ENCODE results near the gene FGR.
"Not testable (repeated sequence)": the region's sequence is repeated elsewhere in the genome, so short reads cannot be mapped to it uniquely, and the experiment has no call there.

The FGR gene

GRCh38 chr1:27630859-27631491 lies 4.0 kb downstream of the FGR start:
- no peak overlapping the region for H3K4me3 ChIP-seq (ENCODE audit: control insufficient read depth, low read depth, low read length)
- no peak for TF ChIP-seq CTCF (IDR thresholded peaks at IDR 0.05; ENCODE audit: control insufficient read depth, insufficient read depth, low read depth, low read length, missing control alignments)
- no peak for DNase-seq (ENCODE audit: low read depth)

GRCh38 chr1:27628712-27629111 lies 6.3 kb downstream of the FGR start:
- TF ChIP-seq CTCF (IDR thresholded peaks at IDR 0.05; ENCODE audit: control insufficient read depth, insufficient read depth, low read depth, low read length, missing control alignments) = no peak
- no peak for DNase-seq (ENCODE audit: low read depth)
- H3K4me3 ChIP-seq (ENCODE audit: control insufficient read depth, low read depth, low read length) = no peak overlapping the region

GRCh38 chr1:27627733-27628132 lies 7.3 kb downstream of the FGR start:
- DNase-seq (ENCODE audit: low read depth); H3K4me3 ChIP-seq (ENCODE audit: control insufficient read depth, low read depth, low read length): not testable (repeated sequence)

- DNase-seq (ENCODE audit: low read depth) = no peak
- H3K4me3 ChIP-seq (ENCODE audit: control insufficient read depth, low read depth, low read length) = no peak overlapping the region
- no peak for TF ChIP-seq CTCF (IDR thresholded peaks at IDR 0.05; ENCODE audit: control insufficient read depth, insufficient read depth, low read depth, low read length, missing control alignments)
Observed at GRCh38 chr1:27627061-27627460, 7.9 kb downstream of the FGR start.

- no peak for DNase-seq (ENCODE audit: low read depth)
- H3K4me3 ChIP-seq (ENCODE audit: control insufficient read depth, low read depth, low read length) = no peak overlapping the region
- no peak for TF ChIP-seq CTCF (IDR thresholded peaks at IDR 0.05; ENCODE audit: control insufficient read depth, insufficient read depth, low read depth, low read length, missing control alignments)
Observed at GRCh38 chr1:27626031-27626935, 8.7 kb downstream of the FGR start.

- no peak for DNase-seq (ENCODE audit: low read depth)
- no peak for TF ChIP-seq CTCF (IDR thresholded peaks at IDR 0.05; ENCODE audit: control insufficient read depth, insufficient read depth, low read depth, low read length, missing control alignments)
- no peak overlapping the region for H3K4me3 ChIP-seq (ENCODE audit: control insufficient read depth, low read depth, low read length)
Observed at GRCh38 chr1:27624467-27625178, 10.4 kb downstream of the FGR start.
